Activated CD4-positive, alpha-beta T cell treated with anti-CD3 and anti-CD28 coated beads, Interleukin-2, amount 50 U/mL, for 16 hours (primary cell): ENCODE measurements around the gene WDR64.

Source experiments
- DNase-seq: peaks from one replicate; pipeline ENCODE4 v3.0.0-alpha.2; 2020

The WDR64 gene

GRCh38 chr1:241846862-241847539 is 194.9 kb downstream of the WDR64 start:
- no peak for DNase-seq

- DNase-seq: no peak
Measured at GRCh38 chr1:241847540-241847795, 195.4 kb downstream of the WDR64 start.

- peak; percentile 91 for DNase-seq
Measured at GRCh38 chr1:241847796-241848685, 196.0 kb downstream of the WDR64 start, which contains the start of gene EXO1. TSS of gene EXO1 (plus strand) at chr1:241848204. CDS start at chr1:241850426, 2,222 bp downstream.

- peak; percentile 17 for DNase-seq
Measured at GRCh38 chr1:241848686-241849344, 196.7 kb downstream of the WDR64 start.

GRCh38 chr1:241849345-241849695 is 197.2 kb downstream of the WDR64 start:
- no peak for DNase-seq
